GM19099 (cell line): ENCODE measurements around the gene CES4A.

Experiments used
- POLR2A ChIP-seq: IDR thresholded peaks from 3 replicates; pipeline ENCODE4 v1.6.1; 2011; ENCODE audit warnings: low read depth; ENCODE audit not compliant: insufficient read length; ENCODE audit errors: extremely low read depth

The CES4A gene

DNA sequence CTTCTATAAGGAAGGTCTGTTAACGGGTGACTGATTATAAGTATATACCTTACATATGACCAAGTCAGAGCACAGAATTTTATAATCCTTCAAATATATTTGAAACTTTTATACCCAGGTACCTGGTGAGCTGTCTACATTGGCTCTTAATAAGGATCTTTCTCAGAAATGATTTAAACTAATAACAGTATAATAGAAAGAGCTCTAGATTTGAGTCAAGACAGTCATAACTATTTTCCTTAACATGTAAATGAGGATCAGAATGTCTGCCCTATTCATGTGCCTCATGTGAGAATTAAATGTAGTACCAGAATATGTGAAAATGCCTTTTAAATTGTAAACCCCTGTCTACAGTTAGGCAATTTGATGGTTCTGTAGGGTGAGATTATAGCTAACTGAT is 55.0 kb downstream of the CES4A start:
- TF ChIP-seq POLR2A = no peak

DNA sequence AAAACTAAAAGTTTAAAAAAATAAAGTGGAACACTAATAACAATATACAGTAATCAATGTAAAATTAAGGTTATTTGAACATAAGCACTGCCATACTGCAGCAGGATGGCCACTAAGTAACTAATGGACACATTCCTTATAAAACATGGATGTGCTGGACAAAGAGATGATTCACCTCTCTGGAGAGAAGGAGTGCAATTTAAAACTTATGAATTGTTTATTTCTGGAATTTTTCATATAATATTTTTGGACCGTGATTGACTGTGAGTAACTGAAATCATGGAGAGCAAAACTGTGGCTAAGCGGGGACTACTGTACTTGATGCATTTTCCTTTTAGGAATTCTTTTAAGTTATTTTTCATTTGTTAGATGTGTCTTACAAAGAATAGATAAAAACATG is 62.4 kb downstream of the CES4A start:
- no peak for TF ChIP-seq POLR2A

DNA sequence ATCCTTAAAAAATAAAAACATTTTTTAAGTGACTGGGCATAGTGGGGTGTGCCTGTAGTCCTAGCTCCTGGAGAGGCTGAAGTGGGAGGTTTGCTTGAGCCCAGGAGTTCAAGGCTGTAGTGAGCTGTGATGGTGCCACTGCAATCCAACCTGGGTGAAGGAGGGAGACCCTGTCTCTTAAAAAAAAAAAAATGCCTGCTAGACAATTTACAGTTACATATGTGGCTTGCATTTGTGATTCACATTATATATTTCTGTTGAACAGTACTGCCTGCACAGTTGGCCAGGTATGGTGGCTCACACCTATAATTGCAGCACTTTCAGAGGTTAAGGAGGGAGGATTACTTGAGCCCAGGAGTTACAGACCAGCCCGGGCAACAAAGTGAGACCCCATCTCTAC is 64.0 kb downstream of the CES4A start:
- no peak for TF ChIP-seq POLR2A

DNA sequence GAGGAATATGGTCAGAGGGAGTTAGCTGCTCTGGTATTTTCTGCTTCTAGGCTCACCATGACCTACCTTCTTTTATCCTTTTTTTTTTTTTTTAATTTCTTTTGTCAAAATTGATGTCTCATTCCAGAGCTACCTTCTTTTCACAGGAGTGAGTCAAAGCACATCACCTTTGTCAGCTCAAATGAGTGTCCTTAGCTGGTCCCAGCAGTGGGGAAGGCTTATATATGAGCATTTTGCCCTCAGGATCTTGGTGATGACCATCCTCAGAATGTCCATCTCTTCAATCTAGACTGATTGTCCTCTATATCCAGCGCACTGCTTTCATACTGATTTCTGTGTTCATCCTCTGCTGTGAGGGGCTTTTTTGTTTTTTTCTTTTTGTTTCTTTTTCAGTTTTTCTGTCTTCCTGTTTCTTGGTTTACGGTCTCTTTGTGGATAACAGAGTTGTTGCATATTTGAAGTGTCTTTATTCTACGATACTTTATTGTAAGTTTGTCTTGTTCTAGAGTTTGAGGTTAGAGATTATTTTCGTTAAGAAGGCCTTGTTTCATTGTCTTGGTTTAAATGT is 65.5 kb downstream of the CES4A start:
- no peak for TF ChIP-seq POLR2A

DNA sequence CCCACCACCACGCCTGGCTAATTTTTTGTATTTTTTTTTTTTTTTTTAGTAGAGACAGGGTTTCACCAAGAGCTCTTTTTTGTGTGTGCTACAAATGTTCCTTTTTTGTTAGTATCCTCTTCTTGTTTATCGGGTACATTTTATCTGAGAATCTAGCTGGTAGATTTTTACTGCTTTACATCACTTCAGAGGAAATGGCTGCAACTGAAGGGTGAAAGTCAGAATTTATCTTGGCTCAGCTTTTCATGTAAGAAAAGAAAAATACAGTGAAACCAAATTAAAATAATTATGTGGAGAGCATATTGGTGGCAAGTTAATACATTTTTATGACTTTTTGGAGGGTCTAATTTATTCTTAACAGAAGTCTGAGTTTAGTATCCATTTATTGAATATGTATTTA is 66.5 kb downstream of the CES4A start:
- TF ChIP-seq POLR2A = no peak

DNA sequence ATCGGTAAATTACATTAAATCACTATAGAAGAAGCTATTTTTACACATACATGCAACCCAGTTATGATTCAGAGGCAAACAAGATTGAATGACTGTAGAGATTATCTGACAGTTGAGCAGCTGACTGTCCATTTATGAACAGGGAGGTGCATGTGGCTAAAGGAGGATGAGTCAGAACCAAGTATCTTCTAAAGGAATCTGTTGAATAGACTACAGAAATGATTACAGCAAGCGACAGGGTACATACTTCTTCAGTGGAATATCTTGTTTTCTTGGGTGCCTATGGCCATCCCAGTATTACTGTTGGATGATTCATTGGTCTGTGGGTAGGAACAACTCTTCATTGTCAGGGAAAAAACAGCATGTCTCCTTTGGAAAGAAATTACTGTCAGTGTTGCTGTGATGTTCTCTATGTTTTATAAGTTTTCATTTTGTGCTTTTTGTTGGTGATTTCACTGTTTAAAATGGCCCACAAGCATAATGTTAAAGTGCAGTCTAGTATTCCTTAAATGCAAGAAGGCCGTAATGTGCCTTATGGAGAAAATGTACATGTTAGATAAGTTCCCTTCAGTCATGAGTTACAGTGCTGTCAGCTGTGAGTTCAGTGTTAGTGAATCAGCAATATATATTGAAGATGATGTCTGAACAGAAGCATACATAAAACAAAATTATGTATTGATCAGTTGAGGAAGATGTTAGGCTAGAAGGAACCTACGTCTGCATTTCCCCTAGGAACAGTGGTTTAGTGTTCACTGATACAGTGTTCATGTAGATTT is 67.5 kb downstream of the CES4A start:
- TF ChIP-seq POLR2A = no peak
